Mesendoderm (in vitro differentiated cells): ENCODE data around the gene TNNI2.

Experiments used
- DNase-seq: peaks from one replicate; pipeline ENCODE4 v3.0.0; 2013
- H2AK5ac ChIP-seq: 2 replicates; pipeline ENCODE4 v1.6.1; 2013; ENCODE audit warnings: low read length, inconsistent platforms
- H2BK120ac ChIP-seq: 2 replicates; pipeline ENCODE4 v1.6.1; 2013; ENCODE audit warnings: low read depth, mild to moderate bottlenecking, low read length, moderate library complexity, mixed read lengths
- H2BK15ac ChIP-seq: replicated peaks from 2 replicates; pipeline ENCODE4 v1.6.1; 2013; ENCODE audit warnings: low read depth, mild to moderate bottlenecking, moderate library complexity
- H2BK5ac ChIP-seq: 2 replicates; pipeline ENCODE4 v1.6.1; 2013; ENCODE audit warnings: low read length, inconsistent platforms
- H3K18ac ChIP-seq: 2 replicates; pipeline ENCODE4 v1.6.1; 2013; ENCODE audit warnings: mild to moderate bottlenecking, low read length, mixed read lengths
- H3K23ac ChIP-seq: one replicate; pipeline ENCODE4 v1.6.1; 2013; ENCODE audit warnings: low read length
- H3K27ac ChIP-seq: 2 replicates; pipeline ENCODE4 v1.5.1; 2013; ENCODE audit warnings: low read depth, mild to moderate bottlenecking, inconsistent platforms, low read length, moderate library complexity
- H3K27me3 ChIP-seq: 2 replicates; pipeline ENCODE4 v1.6.1; 2013; ENCODE audit warnings: low read length, control low read depth, mild to moderate bottlenecking, inconsistent platforms; ENCODE audit not compliant: insufficient read depth, poor library complexity
- H3K36me3 ChIP-seq: 2 replicates; pipeline ENCODE4 v1.6.1; 2013; ENCODE audit warnings: low read length, inconsistent platforms; ENCODE audit not compliant: control insufficient read depth, insufficient read depth
- H3K4ac ChIP-seq: one replicate; pipeline ENCODE4 v1.6.1; 2013; ENCODE audit warnings: low read depth, mild to moderate bottlenecking, low read length, moderate library complexity
- H3K4me1 ChIP-seq: 2 replicates; pipeline ENCODE4 v1.6.1; 2013; ENCODE audit warnings: low read depth, low read length, inconsistent platforms; ENCODE audit not compliant: control insufficient read depth
- H3K4me2 ChIP-seq: 2 replicates; pipeline ENCODE4 v1.6.1; 2013; ENCODE audit warnings: low read length
- H3K4me3 ChIP-seq: 2 replicates; pipeline ENCODE4 v1.5.1; 2013; ENCODE audit warnings: mild to moderate bottlenecking, low read length
- H3K56ac ChIP-seq: one replicate; pipeline ENCODE4 v1.6.1; 2013; ENCODE audit warnings: low read length
- H3K79me1 ChIP-seq: 2 replicates; pipeline ENCODE4 v1.6.1; 2013; ENCODE audit warnings: low read length, inconsistent platforms
- H3K79me2 ChIP-seq: 2 replicates; pipeline ENCODE4 v1.6.1; 2013; ENCODE audit warnings: mild to moderate bottlenecking, low read length; ENCODE audit not compliant: control insufficient read depth, insufficient read depth
- H3K9ac ChIP-seq: 2 replicates; pipeline ENCODE4 v1.6.1; 2013; ENCODE audit warnings: low read length, inconsistent platforms
- H4K5ac ChIP-seq: one replicate; pipeline ENCODE4 v1.6.1; 2013; ENCODE audit warnings: low read length
- H4K8ac ChIP-seq: one replicate; pipeline ENCODE4 v1.6.1; 2013; ENCODE audit warnings: low read depth, mild to moderate bottlenecking, control low read depth, low read length, moderate library complexity
- WGBS: extraction: QIAGEN DNeasy Blood & Tissue Kit; methylation state at CpG from one replicate; pipeline ENCODE4 v1.1.7; 2013; ENCODE audit warnings: low lambda C conversion rate, missing lambda C conversion rate; ENCODE audit not compliant: insufficient coverage; ENCODE audit errors: extremely low coverage; 5-methylcytosine and 5-hydroxymethylcytosine counted together

Gene TNNI2

DNA sequence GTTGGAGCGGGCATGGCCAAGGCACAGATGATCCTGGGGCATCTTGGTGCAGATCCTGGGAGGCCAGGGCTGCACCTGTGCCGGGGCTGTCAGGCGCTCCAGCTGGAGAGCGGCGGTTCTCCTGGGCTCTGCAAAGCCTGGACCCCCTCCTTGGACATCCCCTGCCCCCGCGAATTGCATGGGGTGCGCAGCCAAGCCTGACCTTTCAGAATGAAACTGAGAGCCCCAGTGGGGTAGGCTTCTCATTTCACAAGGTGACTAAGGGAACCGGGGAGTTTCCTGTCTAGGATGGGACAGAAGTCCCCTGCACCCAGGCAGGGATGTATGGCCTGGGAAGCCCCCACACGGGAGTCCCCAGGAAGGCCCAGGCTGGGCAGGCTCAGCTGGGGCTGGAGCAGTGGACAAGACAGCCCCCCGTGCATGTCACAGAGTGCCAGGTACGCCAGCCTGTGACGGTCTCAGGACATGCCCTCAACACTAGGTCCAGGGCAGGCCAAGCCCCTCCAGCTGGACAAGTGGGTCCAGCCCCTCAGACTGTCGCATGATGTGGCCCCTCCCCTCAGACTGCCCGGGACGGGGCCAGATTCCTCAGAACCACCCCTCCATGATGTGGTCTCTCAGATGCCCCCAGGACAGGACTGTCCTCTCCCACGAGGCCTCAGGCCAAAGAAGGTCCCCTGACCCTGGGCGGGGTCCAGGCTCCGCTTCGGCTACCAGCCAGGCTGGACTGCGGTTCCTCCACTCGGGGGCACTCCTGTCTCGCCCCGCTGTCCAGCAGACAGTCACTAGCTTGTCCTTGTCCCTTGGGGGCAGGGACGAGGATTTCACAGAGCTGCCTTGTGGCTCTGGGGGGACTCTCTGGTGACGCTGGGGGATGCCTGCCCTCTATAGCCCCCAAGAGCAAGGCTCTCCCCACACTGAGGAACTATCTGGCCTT, 16.4 kb downstream of the TNNI2 start:
- no CpG with 5 or more reads among the region's 26 CpGs for WGBS

DNA sequence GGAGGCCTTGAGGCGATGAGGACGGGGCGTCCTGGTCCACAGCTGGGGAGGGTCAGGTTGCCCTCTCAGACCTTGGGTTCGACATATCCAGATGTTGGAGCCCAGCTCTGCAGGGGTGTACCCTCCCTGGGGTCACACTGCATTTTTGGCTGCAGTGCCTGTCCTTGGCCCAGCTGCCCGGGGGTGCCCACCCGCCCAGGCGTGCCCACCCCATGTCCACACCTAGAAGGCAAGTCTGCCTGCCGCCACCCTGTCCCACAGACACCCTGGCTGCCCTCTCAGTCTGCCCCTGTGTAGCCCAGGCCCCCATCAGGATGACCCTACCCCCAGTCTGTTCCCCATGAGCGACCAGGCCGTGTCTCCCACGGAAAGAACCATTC, 17.1 kb downstream of the TNNI2 start:
- Histone ChIP-seq H3K4ac (no peak overlapping the region), H3K18ac (no peak overlapping the region), H3K4me2 (no peak overlapping the region), H4K5ac (no peak overlapping the region), H3K4me3 (no peak overlapping the region), H3K36me3 (no peaks in the 10 kb centered on the region), H3K4me1 (no peaks in the 10 kb centered on the region), H2AK5ac (no peak overlapping the region), H3K79me2 (no peaks in the 10 kb centered on the region), H3K79me1 (no peaks in the 10 kb centered on the region), H3K27me3 (no peaks in the 10 kb centered on the region), H3K56ac (no peak overlapping the region), H2BK15ac (no peak overlapping the region), H4K8ac (no peak overlapping the region), H3K9ac (no peak overlapping the region), H3K23ac (no peak overlapping the region), H2BK120ac (no peak overlapping the region), H3K27ac (no peak overlapping the region), H2BK5ac (no peak overlapping the region)
- no CpG with 5 or more reads among the region's 11 CpGs for WGBS
- DNase-seq = no peak

More for the DNA sequence above, 16.4 kb downstream of the TNNI2 start:
- no peak overlapping the region for H3K56ac ChIP-seq
- no peak overlapping the region for H3K4ac ChIP-seq
- H3K27me3 ChIP-seq = no peaks in the 10 kb centered on the region
- no peaks in the 10 kb centered on the region for H3K79me2 ChIP-seq
- no peak overlapping the region for H3K27ac ChIP-seq
- no peak overlapping the region for H4K8ac ChIP-seq
- H2BK15ac ChIP-seq = no peak overlapping the region
- no peak overlapping the region for H3K9ac ChIP-seq
- H2AK5ac ChIP-seq = no peak overlapping the region
- no peak overlapping the region for H2BK5ac ChIP-seq
- H3K36me3 ChIP-seq = no peaks in the 10 kb centered on the region
- H3K4me1 ChIP-seq = no peaks in the 10 kb centered on the region
- H3K4me2 ChIP-seq = no peak overlapping the region
- no peak overlapping the region for H3K18ac ChIP-seq
- no peaks in the 10 kb centered on the region for H3K79me1 ChIP-seq
- H3K4me3 ChIP-seq = no peak overlapping the region
- H3K23ac ChIP-seq = no peak overlapping the region
- no peak for DNase-seq
- H2BK120ac ChIP-seq = no peak overlapping the region
- H4K5ac ChIP-seq = no peak overlapping the region

DNA sequence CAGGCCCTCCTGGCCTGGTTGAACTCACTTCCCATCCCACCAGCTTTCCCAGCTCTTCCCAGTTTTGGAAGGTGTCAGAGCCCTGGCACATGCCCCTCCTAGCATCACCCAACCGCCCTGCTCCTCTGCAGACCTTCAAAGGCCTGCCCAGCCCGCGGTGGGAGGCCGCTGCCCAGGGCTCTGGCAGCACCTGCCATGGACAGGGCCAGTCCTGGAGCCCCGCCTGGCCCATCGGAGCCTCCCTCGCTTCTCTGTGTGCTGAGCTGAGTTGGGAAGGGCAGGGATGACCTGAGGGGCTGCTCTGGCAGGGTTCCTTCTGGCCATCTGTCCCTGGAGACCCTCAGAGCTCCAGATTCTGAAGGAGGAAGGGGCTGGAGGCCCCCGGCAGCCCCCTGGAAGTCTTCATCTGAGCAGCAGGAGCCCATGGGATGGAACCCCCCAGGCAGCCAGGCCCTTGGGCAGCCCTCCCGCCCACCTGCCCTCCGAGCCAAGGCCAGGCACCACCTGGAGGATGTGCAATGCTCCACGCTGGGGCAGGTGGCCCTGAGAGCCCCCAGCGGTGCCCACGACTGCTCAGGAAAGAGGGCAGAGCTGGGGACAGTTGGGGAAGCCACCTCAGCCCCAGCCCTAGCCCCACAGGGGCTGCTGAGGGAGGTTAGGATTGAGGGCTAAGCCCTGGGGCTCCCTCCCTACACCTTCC, 17.7 kb downstream of the TNNI2 start:
- Histone ChIP-seq H3K4ac (no peak overlapping the region), H3K56ac (no peak overlapping the region), H3K79me1 (no peaks in the 10 kb centered on the region), H3K23ac (no peak overlapping the region), H3K27ac (no peak overlapping the region), H2BK15ac (no peak overlapping the region), H3K4me1 (no peaks in the 10 kb centered on the region), H4K5ac (no peak overlapping the region), H3K79me2 (no peaks in the 10 kb centered on the region), H3K27me3 (no peaks in the 10 kb centered on the region), H3K4me2 (no peak overlapping the region), H3K4me3 (no peak overlapping the region), H3K9ac (no peak overlapping the region), H2BK120ac (no peak overlapping the region), H2BK5ac (no peak overlapping the region), H3K18ac (no peak overlapping the region), H3K36me3 (no peaks in the 10 kb centered on the region), H4K8ac (no peak overlapping the region), H2AK5ac (no peak overlapping the region)
- DNase-seq = no peak
- whole genome bisulfite sequencing = no CpG with 5 or more reads among the region's 13 CpGs

DNA sequence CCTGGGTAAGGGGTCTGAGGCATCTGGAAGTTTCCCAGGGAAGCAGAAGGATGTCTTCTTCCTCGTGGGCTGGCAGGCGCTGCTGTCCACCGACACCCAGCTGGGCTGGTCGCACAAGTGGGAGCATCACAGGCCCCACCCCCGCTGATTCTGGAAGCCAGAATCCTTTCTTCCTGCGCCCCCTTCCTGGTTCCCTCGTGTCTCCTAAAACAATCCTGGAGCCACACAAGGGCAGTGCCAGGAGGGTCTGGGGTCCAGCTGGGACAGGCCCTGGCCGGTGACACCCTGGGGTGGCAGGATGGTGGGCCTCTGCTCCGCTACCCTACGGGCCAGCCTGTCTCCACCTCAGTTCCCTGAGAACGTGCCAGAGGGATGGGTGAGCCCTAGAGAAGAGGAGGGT, 18.3 kb downstream of the TNNI2 start:
- Histone ChIP-seq H4K8ac (no peak overlapping the region), H2BK120ac (no peak overlapping the region), H3K79me1 (no peaks in the 10 kb centered on the region), H3K4me3 (no peak overlapping the region), H3K27ac (no peak overlapping the region), H3K4ac (no peak overlapping the region), H4K5ac (no peak overlapping the region), H2BK15ac (no peak overlapping the region), H3K36me3 (no peaks in the 10 kb centered on the region), H3K56ac (no peak overlapping the region), H2AK5ac (no peak overlapping the region), H2BK5ac (no peak overlapping the region), H3K18ac (no peak overlapping the region), H3K27me3 (no peaks in the 10 kb centered on the region), H3K4me1 (no peaks in the 10 kb centered on the region), H3K79me2 (no peaks in the 10 kb centered on the region), H3K4me2 (no peak overlapping the region), H3K23ac (no peak overlapping the region), H3K9ac (no peak overlapping the region)
- DNase-seq = no peak
- WGBS = no CpG with 5 or more reads among the region's 11 CpGs

DNA sequence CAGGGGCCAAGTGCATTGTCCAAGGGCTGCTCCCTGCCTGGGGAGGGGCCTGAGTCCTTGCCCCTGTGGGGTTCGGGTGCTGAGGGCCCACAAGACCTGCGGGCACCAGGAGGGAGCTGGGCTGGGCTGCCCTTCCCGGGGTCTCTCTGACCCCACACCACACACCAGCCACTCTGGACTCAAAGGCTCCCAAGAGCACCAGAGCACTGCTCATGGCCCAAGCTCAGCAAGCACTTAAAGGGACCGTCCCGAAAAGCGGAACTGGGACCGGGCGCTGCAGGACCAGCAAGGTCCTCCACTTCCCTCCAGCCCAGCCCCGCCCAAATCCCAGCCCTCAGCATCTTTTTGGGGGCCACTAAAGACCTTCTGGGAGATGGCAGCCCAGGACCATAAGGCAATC, 19.4 kb downstream of the TNNI2 start:
- H3K36me3 ChIP-seq = no peaks in the 10 kb centered on the region
- H3K4ac ChIP-seq = no peak overlapping the region
- no CpG with 5 or more reads among the region's 9 CpGs for WGBS
- no peaks in the 10 kb centered on the region for H3K79me1 ChIP-seq
- no peaks in the 10 kb centered on the region for H3K4me1 ChIP-seq
- H4K8ac ChIP-seq = no peak overlapping the region
- H4K5ac ChIP-seq = no peak overlapping the region
- no peak overlapping the region for H3K27ac ChIP-seq
- H3K18ac ChIP-seq = no peak overlapping the region
- H3K4me2 ChIP-seq = no peak overlapping the region
- no peak overlapping the region for H2BK15ac ChIP-seq
- H3K9ac ChIP-seq = no peak overlapping the region
- H3K4me3 ChIP-seq = no peak overlapping the region
- no peaks in the 10 kb centered on the region for H3K27me3 ChIP-seq
- H2AK5ac ChIP-seq = no peak overlapping the region
- no peak overlapping the region for H3K56ac ChIP-seq
- no peak overlapping the region for H2BK5ac ChIP-seq
- H3K79me2 ChIP-seq = no peaks in the 10 kb centered on the region
- H3K23ac ChIP-seq = no peak overlapping the region
- no peak for DNase-seq
- H2BK120ac ChIP-seq = no peak overlapping the region
